SK-N-SH (cell line): Measurements from ENCODE around the gene SLC9A4. TPM values are rescaled to one million over a fixed set of nuclear protein-coding genes. Genes with fewer than 3 reads are reported as not detected.

Experiments used
- CTCF ChIA-PET: fragments of 300-600, 350-600 bp; formaldehyde crosslinking; extraction: SDS; loops from one replicate; lab custom pipeline; 2021; lab: Yijun Ruan, JAX
- POLR2A ChIA-PET: fragments of 350-600 bp; sonication (Branson Sonifier 250); formaldehyde crosslinking; extraction: SDS; loops from one replicate; lab custom pipeline; 2020; ENCODE audit warnings: antibody characterized with exemption, inconsistent platforms; lab: Yijun Ruan, JAX
- DNase-seq: peaks from one replicate; pipeline ENCODE4 v3.0.0; 2012
- H2AFZ ChIP-seq: fragments of 200-600 bp; sonication (generic); 2 replicates; pipeline ENCODE4 v1.8.1; 2016; ENCODE audit warnings: antibody characterized with exemption, mild to moderate bottlenecking, low read depth
- H3F3A ChIP-seq: fragments of 200-600 bp; sonication (generic); replicated peaks from 2 replicates; pipeline ENCODE3; 2016; ENCODE audit warnings: antibody characterized with exemption, mild to moderate bottlenecking; ENCODE audit not compliant: insufficient read depth
- H3K27ac ChIP-seq, 2 experiments: fragments of 200-500 bp in 1 of 2; fragments of 200-600 bp in 1 of 2; sonication (Bioruptor generic) in 1 of 2; sonication (generic), shearing (Covaris generic) in 1 of 2; 2 replicates each; pipeline versions ENCODE4 v1.5.1 to v1.6.1; 2014 to 2016; ENCODE audit warnings: low read depth in 2 of 2, inconsistent platforms in 1 of 2, low read length in 1 of 2, mild to moderate bottlenecking in 1 of 2, mixed read lengths in 1 of 2
- H3K27me3 ChIP-seq: fragments of 200-600 bp; sonication (generic), shearing (Covaris generic); 2 replicates; pipeline ENCODE4 v1.6.1; 2016; ENCODE audit warnings: mixed run types; ENCODE audit not compliant: insufficient read depth
- H3K36me3 ChIP-seq, 2 experiments: fragments of 200-500 bp in 1 of 2; fragments of 200-600 bp in 1 of 2; sonication (Bioruptor generic) in 1 of 2; sonication (generic) in 1 of 2; replicated peaks in 1 of 2; 2 replicates each; pipeline versions ENCODE3 to v1.5.1; 2014 to 2016; ENCODE audit warnings: low read length in 1 of 2, mild to moderate bottlenecking in 1 of 2; ENCODE audit not compliant: insufficient read depth in 2 of 2, control insufficient read depth in 1 of 2
- H3K4me1 ChIP-seq, 2 experiments: fragments of 200-500 bp in 1 of 2; fragments of 200-600 bp in 1 of 2; sonication (Bioruptor generic) in 1 of 2; sonication (generic), shearing (Covaris generic) in 1 of 2; 2 replicates each; pipeline versions ENCODE4 v1.5.1 to v1.6.1; 2014 to 2016; ENCODE audit warnings: low read depth in 1 of 2, low read length in 1 of 2, mixed run types in 1 of 2; ENCODE audit not compliant: insufficient read depth in 2 of 2, control insufficient read depth in 1 of 2
- H3K4me2 ChIP-seq: fragments of 200-600 bp; sonication (generic), shearing (Covaris generic); 2 replicates; pipeline ENCODE4 v1.6.1; 2017; ENCODE audit warnings: mixed run types
- H3K4me3 ChIP-seq, 2 experiments: fragments of 200-500 bp in 1 of 2; fragments of 200-600 bp in 1 of 2; sonication (Bioruptor generic) in 1 of 2; sonication (generic), shearing (Covaris generic) in 1 of 2; 2 replicates each; pipeline versions ENCODE4 v1.5.1 to v1.8.1; 2014 to 2016; ENCODE audit warnings: low read depth in 2 of 2, inconsistent platforms in 1 of 2, low read length in 1 of 2, mild to moderate bottlenecking in 1 of 2, mixed read lengths in 1 of 2, moderate library complexity in 1 of 2
- H3K79me2 ChIP-seq: fragments of 200-600 bp; sonication (generic); 2 replicates; pipeline ENCODE4 v1.8.1; 2017; ENCODE audit warnings: mild to moderate bottlenecking; ENCODE audit not compliant: insufficient read depth
- H3K9ac ChIP-seq: fragments of 200-600 bp; sonication (generic); 2 replicates; pipeline ENCODE4 v1.6.1; 2017; ENCODE audit warnings: mixed run types
- H3K9me2 ChIP-seq: fragments of 200-600 bp; sonication (generic); 2 replicates; pipeline ENCODE4 v1.6.1; 2017; ENCODE audit warnings: mixed run types
- H3K9me3 ChIP-seq: fragments of 200-600 bp; sonication (generic); 2 replicates; pipeline ENCODE4 v1.6.1; 2017; ENCODE audit warnings: mixed run types, mild to moderate bottlenecking, moderate library complexity
- H4K20me1 ChIP-seq: fragments of 200-600 bp; sonication (generic); 2 replicates; pipeline ENCODE4 v1.6.1; 2017; ENCODE audit warnings: mild to moderate bottlenecking, mixed run types; ENCODE audit not compliant: insufficient read depth
- CHD2 ChIP-seq: fragments of 150-350 bp; IDR thresholded peaks from 2 replicates; pipeline ENCODE4 v1.6.1; 2018; ENCODE audit warnings: low read length; ENCODE audit not compliant: partially characterized antibody
- CTCF ChIP-seq: fragments of 200-600 bp; sonication (generic); IDR thresholded peaks from 2 replicates; pipeline ENCODE4 v1.6.1; 2017; ENCODE audit warnings: antibody characterized with exemption, mild to moderate bottlenecking, moderate library complexity
- ELF1 ChIP-seq: IDR thresholded peaks from 2 replicates; pipeline ENCODE4 v1.4.0; 2012
- EP300 ChIP-seq, 2 experiments: IDR thresholded peaks; 2 replicates each; pipeline versions ENCODE4 v1.4.0 to v1.6.1; 2012; ENCODE audit warnings: borderline replicate concordance in 1 of 2, low read depth in 1 of 2, low read length in 1 of 2
- FOSL2 ChIP-seq: IDR thresholded peaks from 2 replicates; pipeline ENCODE4 v1.4.0; 2012; ENCODE audit warnings: low read depth, mild to moderate bottlenecking, moderate library complexity, borderline replicate concordance
- FOXJ3 ChIP-seq: sonication (generic); formaldehyde crosslinking; IDR thresholded peaks from 2 replicates; pipeline ENCODE4 v1.5.1; 2020; ENCODE audit warnings: mild to moderate bottlenecking, missing genetic modification reagents
- GATA2 ChIP-seq: sonication (generic); formaldehyde crosslinking; IDR thresholded peaks from 2 replicates; pipeline ENCODE4 v1.5.0; 2020; ENCODE audit warnings: mild to moderate bottlenecking, missing genetic modification reagents
- JUND ChIP-seq: IDR thresholded peaks from 2 replicates; pipeline ENCODE4 v1.4.0; 2012
- MAX ChIP-seq: IDR thresholded peaks from 2 replicates; pipeline ENCODE4 v1.4.0; 2012; ENCODE audit warnings: low read depth
- MEF2A ChIP-seq: IDR thresholded peaks from 2 replicates; pipeline ENCODE4 v1.4.0; 2012; ENCODE audit warnings: low read depth, borderline replicate concordance
- SIN3A ChIP-seq: IDR thresholded peaks from 2 replicates; pipeline ENCODE4 v1.6.1; 2012; ENCODE audit warnings: low read depth, mild to moderate bottlenecking, low read length, moderate library complexity, borderline replicate concordance
- SMC3 ChIP-seq: IDR thresholded peaks from 2 replicates; pipeline ENCODE4 v1.6.1; 2012; ENCODE audit warnings: low read depth, low read length, improper control_type of control experiment
- TEAD4 ChIP-seq: IDR thresholded peaks from 2 replicates; pipeline ENCODE4 v1.4.0; 2012; ENCODE audit warnings: mild to moderate bottlenecking, borderline replicate concordance; ENCODE audit not compliant: insufficient read depth
- USF2 ChIP-seq: fragments of 150-350 bp; IDR thresholded peaks from 2 replicates; pipeline ENCODE4 v1.6.1; 2017; ENCODE audit warnings: antibody characterized with exemption, low read length, low read depth, borderline replicate concordance
- WGBS: methylation state at CpG from one replicate; pipeline ENCODE4 v1.1.6; 2017; ENCODE audit warnings: low lambda C conversion rate; 5-methylcytosine and 5-hydroxymethylcytosine counted together
- polyA plus RNA-seq, 3 experiments: library from polyadenylated mRNA; depleted of rRNA; stranded (reverse); fragments of >200 nt; gene quantifications; 2 replicates each; pipeline ENCODE4 v1.2.3, GENCODE V29; 2012
- TF ChIP-seq, protein P1 (sequence below): IDR thresholded peaks from 2 replicates; pipeline ENCODE4 v1.6.1; 2012; ENCODE audit warnings: mild to moderate bottlenecking, low read depth, low read length, moderate library complexity

Gene SLC9A4
- polyA plus RNA-seq, 1 of the 3 experiments (the other 2 are of a cell fraction), result 0.07 TPM

DNA sequence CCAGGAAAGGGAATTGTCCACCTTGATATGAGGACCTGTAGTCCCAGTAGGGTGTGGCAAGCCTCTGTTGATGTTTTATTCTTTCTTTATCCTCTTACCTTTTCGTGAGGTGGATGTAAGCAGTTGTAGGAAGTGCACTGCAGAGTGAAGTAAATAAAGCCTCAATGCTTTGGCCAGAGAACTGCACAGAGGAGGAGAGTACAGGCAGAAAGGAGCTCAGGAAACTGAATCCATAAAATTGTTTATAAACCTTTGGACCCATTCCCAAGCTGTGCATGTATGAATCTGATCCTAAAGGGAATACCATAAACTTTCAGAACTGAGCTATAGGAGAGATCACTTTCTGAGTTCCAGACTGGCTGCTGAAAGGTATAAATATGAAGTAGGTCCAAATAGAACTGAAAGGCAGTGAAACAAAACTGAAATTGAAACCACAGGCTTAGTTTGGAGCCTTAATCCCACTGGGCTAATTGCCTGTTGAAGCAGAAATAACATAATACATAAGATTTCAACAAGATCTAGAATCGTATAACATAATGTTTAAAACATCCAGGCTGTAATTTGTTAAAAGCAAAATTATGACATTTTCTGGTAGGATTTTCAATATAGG lies 17.9 kb upstream of the SLC9A4 start:
- no peak for TF ChIP-seq MAX
- TF ChIP-seq FOXJ3 (CRISPR knock-in tag), result no peak
- TF ChIP-seq ELF1, result no peak
- no peak for TF ChIP-seq FOSL2
- TF ChIP-seq, protein P1, sequence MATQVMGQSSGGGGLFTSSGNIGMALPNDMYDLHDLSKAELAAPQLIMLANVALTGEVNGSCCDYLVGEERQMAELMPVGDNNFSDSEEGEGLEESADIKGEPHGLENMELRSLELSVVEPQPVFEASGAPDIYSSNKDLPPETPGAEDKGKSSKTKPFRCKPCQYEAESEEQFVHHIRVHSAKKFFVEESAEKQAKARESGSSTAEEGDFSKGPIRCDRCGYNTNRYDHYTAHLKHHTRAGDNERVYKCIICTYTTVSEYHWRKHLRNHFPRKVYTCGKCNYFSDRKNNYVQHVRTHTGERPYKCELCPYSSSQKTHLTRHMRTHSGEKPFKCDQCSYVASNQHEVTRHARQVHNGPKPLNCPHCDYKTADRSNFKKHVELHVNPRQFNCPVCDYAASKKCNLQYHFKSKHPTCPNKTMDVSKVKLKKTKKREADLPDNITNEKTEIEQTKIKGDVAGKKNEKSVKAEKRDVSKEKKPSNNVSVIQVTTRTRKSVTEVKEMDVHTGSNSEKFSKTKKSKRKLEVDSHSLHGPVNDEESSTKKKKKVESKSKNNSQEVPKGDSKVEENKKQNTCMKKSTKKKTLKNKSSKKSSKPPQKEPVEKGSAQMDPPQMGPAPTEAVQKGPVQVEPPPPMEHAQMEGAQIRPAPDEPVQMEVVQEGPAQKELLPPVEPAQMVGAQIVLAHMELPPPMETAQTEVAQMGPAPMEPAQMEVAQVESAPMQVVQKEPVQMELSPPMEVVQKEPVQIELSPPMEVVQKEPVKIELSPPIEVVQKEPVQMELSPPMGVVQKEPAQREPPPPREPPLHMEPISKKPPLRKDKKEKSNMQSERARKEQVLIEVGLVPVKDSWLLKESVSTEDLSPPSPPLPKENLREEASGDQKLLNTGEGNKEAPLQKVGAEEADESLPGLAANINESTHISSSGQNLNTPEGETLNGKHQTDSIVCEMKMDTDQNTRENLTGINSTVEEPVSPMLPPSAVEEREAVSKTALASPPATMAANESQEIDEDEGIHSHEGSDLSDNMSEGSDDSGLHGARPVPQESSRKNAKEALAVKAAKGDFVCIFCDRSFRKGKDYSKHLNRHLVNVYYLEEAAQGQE, result no peak
- no peak for TF ChIP-seq TEAD4
- TF ChIP-seq GATA2 (CRISPR knock-in tag), result no peak
- TF ChIP-seq CHD2, result no peak
- no peak for TF ChIP-seq SIN3A
- no peak for TF ChIP-seq EP300 (IDR thresholded peaks at IDR 0.05; ENCODE audit: borderline replicate concordance in 1 of 2, low read depth in 1 of 2, low read length in 1 of 2)
- TF ChIP-seq USF2, result no peak
- CTCF ChIA-PET, result no interaction called here

GRCh38 chr2:102460467-102460866 lies 12.6 kb upstream of the SLC9A4 start:
- H3K9ac ChIP-seq, result no peak overlapping the region
- H3K27ac ChIP-seq, result no peak overlapping the region
- 3% methylated on average over 1 of the region's 1 CpG for WGBS
- no peak overlapping the region for H2AFZ ChIP-seq
- no peak for TF ChIP-seq MAX
- TF ChIP-seq JUND, result no peak
- no peak for TF ChIP-seq CTCF
- TF ChIP-seq SMC3, result no peak
- TF ChIP-seq USF2, result no peak
- no peak for TF ChIP-seq MEF2A
- H3K4me1 ChIP-seq, result no peaks in the 10 kb centered on the region
- H3F3A ChIP-seq, result no peaks in the 10 kb centered on the region
- CTCF ChIA-PET, result interaction anchor here (1.2 to 3.0 kb wide), 2 partner anchors 12 to 45 kb away, joined by 4 to 12 read pairs; partner anchors contain the start of gene SLC9A4
- POLR2A ChIA-PET, result no interaction called here
- no peaks in the 10 kb centered on the region for H4K20me1 ChIP-seq
- no peaks in the 10 kb centered on the region for H3K79me2 ChIP-seq
- peaks cover 6% of the 10 kb centered on the region; the same call in 1 of the 2 replicates for H3K9me3 ChIP-seq
- H3K9me2 ChIP-seq, result no peaks in the 10 kb centered on the region
- H3K36me3 ChIP-seq, result no peaks in the 10 kb centered on the region
- peaks cover 9% of the 10 kb centered on the region for H3K27me3 ChIP-seq
- H3K4me3 ChIP-seq, result no peak overlapping the region
- DNase-seq, result no peak
- no peak overlapping the region for H3K4me2 ChIP-seq

More for the DNA sequence above, 17.9 kb upstream of the SLC9A4 start:
- Histone ChIP-seq H3K4me1 (no peaks in the 10 kb centered on the region), H3K36me3 (no peaks in the 10 kb centered on the region), H3K27ac (no peak overlapping the region), H4K20me1 (no peaks in the 10 kb centered on the region), H3K4me2 (no peak overlapping the region), H3K79me2 (no peaks in the 10 kb centered on the region), H3F3A (no peaks in the 10 kb centered on the region), H3K9ac (no peak overlapping the region), H3K27me3 (peaks cover 37% of the 10 kb centered on the region; the same call in 1 of the 2 replicates), H2AFZ (no peak overlapping the region), H3K9me2 (no peaks in the 10 kb centered on the region), H3K4me3 (no peak overlapping the region), H3K9me3 (peaks cover 6% of the 10 kb centered on the region; the same call in 1 of the 2 replicates)
- 6% methylated on average over 2 of the region's 2 CpGs for WGBS
- POLR2A ChIA-PET, result no interaction called here
- DNase-seq, result no peak
